HepG2 (cell line): Measurements from ENCODE around the gene APOBEC3B.

Experiments used
- CTCF ChIP-seq: sonication (generic); formaldehyde crosslinking; IDR thresholded peaks from 2 replicates; pipeline ENCODE4 v1.5.0; 2020; ENCODE audit warnings: mild to moderate bottlenecking, missing genetic modification reagents, moderate library complexity
- ZNF33B ChIP-seq: sonication (generic); formaldehyde crosslinking; IDR thresholded peaks from 2 replicates; pipeline ENCODE4 v1.5.1; 2020; ENCODE audit warnings: mild to moderate bottlenecking, missing genetic modification reagents
- ZNF709 ChIP-seq: sonication (generic); formaldehyde crosslinking; IDR thresholded peaks from 2 replicates; pipeline ENCODE4 v1.5.0; 2020; ENCODE audit warnings: mild to moderate bottlenecking, missing genetic modification reagents
- ZNF749 ChIP-seq: sonication (generic); formaldehyde crosslinking; IDR thresholded peaks from 2 replicates; pipeline ENCODE4 v1.8.0; 2022; ENCODE audit warnings: mild to moderate bottlenecking, missing genetic modification reagents, moderate library complexity, borderline replicate concordance
- TF ChIP-seq, protein P1 (sequence below): sonication (generic); formaldehyde crosslinking; IDR thresholded peaks from 2 replicates; pipeline ENCODE4 v1.8.0; 2022; ENCODE audit warnings: low read depth, missing genetic modification reagents
- TF ChIP-seq, protein P2 (sequence below): sonication (generic); formaldehyde crosslinking; IDR thresholded peaks from 2 replicates; pipeline ENCODE4 v1.5.0; 2020; ENCODE audit warnings: missing genetic modification reagents

GRCh38 chr22:39007177-39007576, 25.0 kb downstream of the APOBEC3B start:
- TF ChIP-seq ZNF709 (CRISPR knock-in tag) (no peak), ZNF33B (no peak), CTCF (CRISPR knock-in tag) (no peak), ZNF749 (CRISPR knock-in tag) (no peak)
- TF ChIP-seq, protein P1, sequence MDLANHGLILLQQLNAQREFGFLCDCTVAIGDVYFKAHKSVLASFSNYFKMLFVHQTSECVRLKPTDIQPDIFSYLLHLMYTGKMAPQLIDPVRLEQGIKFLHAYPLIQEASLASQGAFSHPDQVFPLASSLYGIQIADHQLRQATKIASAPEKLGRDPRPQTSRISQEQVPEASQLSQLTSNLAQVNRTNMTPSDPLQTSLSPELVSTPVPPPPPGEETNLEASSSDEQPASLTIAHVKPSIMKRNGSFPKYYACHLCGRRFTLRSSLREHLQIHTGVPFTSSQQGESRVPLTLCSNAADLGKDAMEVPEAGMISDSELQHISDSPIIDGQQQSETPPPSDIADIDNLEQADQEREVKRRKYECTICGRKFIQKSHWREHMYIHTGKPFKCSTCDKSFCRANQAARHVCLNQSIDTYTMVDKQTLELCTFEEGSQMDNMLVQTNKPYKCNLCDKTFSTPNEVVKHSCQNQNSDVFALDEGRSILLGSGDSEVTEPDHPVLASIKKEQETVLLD (CRISPR knock-in tag): no peak
- TF ChIP-seq, protein P2, sequence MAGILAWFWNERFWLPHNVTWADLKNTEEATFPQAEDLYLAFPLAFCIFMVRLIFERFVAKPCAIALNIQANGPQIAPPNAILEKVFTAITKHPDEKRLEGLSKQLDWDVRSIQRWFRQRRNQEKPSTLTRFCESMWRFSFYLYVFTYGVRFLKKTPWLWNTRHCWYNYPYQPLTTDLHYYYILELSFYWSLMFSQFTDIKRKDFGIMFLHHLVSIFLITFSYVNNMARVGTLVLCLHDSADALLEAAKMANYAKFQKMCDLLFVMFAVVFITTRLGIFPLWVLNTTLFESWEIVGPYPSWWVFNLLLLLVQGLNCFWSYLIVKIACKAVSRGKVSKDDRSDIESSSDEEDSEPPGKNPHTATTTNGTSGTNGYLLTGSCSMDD (CRISPR knock-in tag): no peak
